ENCODE measurements around the gene FGF1. TPM values are rescaled to one million over a fixed set of nuclear protein-coding genes. Genes with fewer than 3 reads are reported as not detected.

Gene FGF1
- total and polyA plus RNA-seq, 8 donors: 0.73 to 3.5 (median 1.0) TPM; not detected in 3

DNA sequence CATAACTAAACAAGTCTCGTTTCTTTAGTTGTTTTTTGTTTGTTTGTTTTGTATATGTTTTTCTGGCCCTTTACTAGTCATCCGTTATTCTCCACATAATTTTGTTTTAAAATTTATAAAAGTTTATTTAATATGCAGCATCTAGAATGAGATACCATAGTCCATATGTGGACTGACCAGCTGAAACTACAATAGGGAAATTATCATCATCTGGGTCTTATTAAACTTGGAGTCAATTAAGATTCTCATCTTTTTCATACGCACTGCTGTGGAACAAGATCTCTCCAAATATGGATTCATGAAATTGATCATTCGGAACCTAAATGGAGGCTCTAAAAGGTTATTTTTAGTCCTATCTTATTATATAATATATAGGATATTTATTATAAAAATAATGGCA lies 99.3 kb downstream of the FGF1 start:
- Histone ChIP-seq H3K4me1 (no peaks in the 10 kb centered on the region), H3K27me3 (no peaks in the 10 kb centered on the region), H3K36me3 (no peaks in the 10 kb centered on the region), H3K4me3 (no peak overlapping the region), H3K9me3 (no peaks in the 10 kb centered on the region), H3K27ac (no peak overlapping the region)
- intact Hi-C loops (cut with DNase I; ENCODE audit: low total_unique reads): no loop called here
- TF ChIP-seq POLR2AphosphoS5 (IDR thresholded peaks at IDR 0.05) (no peak), EP300 (IDR thresholded peaks at IDR 0.05) (no peak), POLR2A (IDR thresholded peaks at IDR 0.05) (no peak)
- TF ChIP-seq, protein P1, sequence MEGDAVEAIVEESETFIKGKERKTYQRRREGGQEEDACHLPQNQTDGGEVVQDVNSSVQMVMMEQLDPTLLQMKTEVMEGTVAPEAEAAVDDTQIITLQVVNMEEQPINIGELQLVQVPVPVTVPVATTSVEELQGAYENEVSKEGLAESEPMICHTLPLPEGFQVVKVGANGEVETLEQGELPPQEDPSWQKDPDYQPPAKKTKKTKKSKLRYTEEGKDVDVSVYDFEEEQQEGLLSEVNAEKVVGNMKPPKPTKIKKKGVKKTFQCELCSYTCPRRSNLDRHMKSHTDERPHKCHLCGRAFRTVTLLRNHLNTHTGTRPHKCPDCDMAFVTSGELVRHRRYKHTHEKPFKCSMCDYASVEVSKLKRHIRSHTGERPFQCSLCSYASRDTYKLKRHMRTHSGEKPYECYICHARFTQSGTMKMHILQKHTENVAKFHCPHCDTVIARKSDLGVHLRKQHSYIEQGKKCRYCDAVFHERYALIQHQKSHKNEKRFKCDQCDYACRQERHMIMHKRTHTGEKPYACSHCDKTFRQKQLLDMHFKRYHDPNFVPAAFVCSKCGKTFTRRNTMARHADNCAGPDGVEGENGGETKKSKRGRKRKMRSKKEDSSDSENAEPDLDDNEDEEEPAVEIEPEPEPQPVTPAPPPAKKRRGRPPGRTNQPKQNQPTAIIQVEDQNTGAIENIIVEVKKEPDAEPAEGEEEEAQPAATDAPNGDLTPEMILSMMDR (IDR thresholded peaks at IDR 0.05): no peak
- 78 to 85% (median 84%) methylated on average over 4 of the region's 4 CpGs for WGBS, 5 donors
- no peak for DNase-seq

- WGBS, 5 donors: 79 to 99% (median 94%) methylated on average over 4 of the region's 4 CpGs
- H3K27me3 ChIP-seq: no peaks in the 10 kb centered on the region
- TF ChIP-seq, protein P1 (IDR thresholded peaks at IDR 0.05): no peak
- TF ChIP-seq POLR2A (IDR thresholded peaks at IDR 0.05) (no peak), POLR2AphosphoS5 (IDR thresholded peaks at IDR 0.05) (no peak), EP300 (IDR thresholded peaks at IDR 0.05) (no peak)
- no peak overlapping the region for H3K27ac ChIP-seq
- H3K4me3 ChIP-seq: no peak overlapping the region
- no peaks in the 10 kb centered on the region for H3K9me3 ChIP-seq
- intact Hi-C loops (cut with DNase I; ENCODE audit: low total_unique reads): no loop called here
- peaks cover 0 to 2% (median 0%) of the 10 kb centered on the region in 4 donors for H3K4me1 ChIP-seq
- DNase-seq: no peak
- no peaks in the 10 kb centered on the region for H3K36me3 ChIP-seq
Observed at GRCh38 chr5:142585451-142585850, 100.4 kb downstream of the FGF1 start.

- Histone ChIP-seq H3K4me1 (peaks cover 0 to 5% (median 0%) of the 10 kb centered on the region in 4 donors), H3K27ac (no peak overlapping the region), H3K36me3 (no peaks in the 10 kb centered on the region), H3K9me3 (no peaks in the 10 kb centered on the region), H3K4me3 (no peak overlapping the region), H3K27me3 (no peaks in the 10 kb centered on the region)
- 56 to 76% (median 70%) methylated on average over 1 of the region's 1 CpG for WGBS, 5 donors
- TF ChIP-seq POLR2AphosphoS5 (IDR thresholded peaks at IDR 0.05) (no peak), POLR2A (IDR thresholded peaks at IDR 0.05) (no peak), EP300 (IDR thresholded peaks at IDR 0.05) (no peak)
- TF ChIP-seq, protein P1 (IDR thresholded peaks at IDR 0.05): no peak
- intact Hi-C loops (cut with DNase I; ENCODE audit: low total_unique reads): no loop called here
- DNase-seq: no peak
Observed at GRCh38 chr5:142584891-142585290, 101.0 kb downstream of the FGF1 start.

DNA sequence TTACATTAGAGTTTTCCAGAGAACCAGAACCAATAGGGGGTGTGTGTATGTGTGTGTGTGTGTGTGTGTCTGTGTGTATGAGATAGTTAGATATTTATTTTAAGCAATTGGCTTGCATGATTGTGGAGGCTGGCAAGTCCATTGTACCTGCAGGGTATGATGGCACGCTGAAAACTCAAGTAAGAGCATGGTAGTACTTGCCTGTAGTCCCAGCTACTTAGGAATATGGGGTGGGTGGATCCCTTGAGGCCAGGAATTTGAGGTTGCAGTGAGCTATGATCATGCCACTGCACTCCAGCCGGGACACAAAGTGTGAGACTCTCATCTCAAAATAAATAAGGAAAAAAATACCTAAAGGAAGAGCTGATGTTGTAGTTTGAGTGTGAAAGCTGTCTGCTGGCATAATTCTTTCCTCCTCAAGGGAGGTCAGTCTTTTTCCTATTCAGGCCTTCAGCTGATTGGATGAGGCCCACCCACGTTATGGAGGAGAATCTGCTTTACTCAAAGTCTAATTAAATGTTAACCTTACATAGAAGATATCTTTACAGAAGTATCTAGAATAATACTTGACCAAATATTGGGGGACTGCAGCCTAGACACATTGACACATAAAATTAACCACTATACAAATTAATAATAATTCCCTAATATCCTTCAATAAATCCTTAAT lies 107.6 kb downstream of the FGF1 start:
- intact Hi-C loops (cut with DNase I; ENCODE audit: low total_unique reads): no loop called here
- Histone ChIP-seq H3K27ac (no peak overlapping the region), H3K9me3 (no peaks in the 10 kb centered on the region), H3K36me3 (no peaks in the 10 kb centered on the region), H3K4me1 (peaks cover 0 to 5% (median 0%) of the 10 kb centered on the region in 4 donors), H3K27me3 (no peaks in the 10 kb centered on the region), H3K4me3 (no peak overlapping the region)
- no peak for DNase-seq
- WGBS, 5 donors: 79 to 89% (median 84%) methylated on average over 3 of the region's 3 CpGs
- TF ChIP-seq POLR2AphosphoS5 (IDR thresholded peaks at IDR 0.05) (no peak), EP300 (IDR thresholded peaks at IDR 0.05) (no peak), POLR2A (IDR thresholded peaks at IDR 0.05) (no peak)
- TF ChIP-seq, protein P1 (IDR thresholded peaks at IDR 0.05): no peak

Data from stomach (tissue), 9 donors.